Pericardium fibroblast (primary cell): ENCODE data around the gene PTP4A2. TPM values are rescaled to one million over a fixed set of nuclear protein-coding genes. Genes with fewer than 3 reads are reported as not detected.

Experiments
- total RNA-seq: library from RNA; depleted of rRNA; stranded (reverse); fragments of >200 nt; gene quantifications from 2 replicates; pipeline ENCODE4 v1.2.3, GENCODE V29; 2015

The PTP4A2 gene
- total RNA-seq = 162 and 189 TPM in 2 replicates

GRCh38 chr1:31938184-31938975 is at the start of gene PTP4A2:
TSS of gene PTP4A2 (minus strand) at chr1:31938368. CDS start at chr1:31919065, 19,303 bp downstream.

Other genes with a start within 250 kb of the PTP4A2 start
- 110 and 170 TPM in 2 replicates for gene COL16A1, start 234.4 kb downstream of the PTP4A2 start, total RNA-seq
- 6.6 and 6.9 TPM in 2 replicates for gene ADGRB2, start 174.0 kb downstream of the PTP4A2 start, total RNA-seq
- 3.0 and 5.9 TPM in 2 replicates for gene SPOCD1, start 122.3 kb downstream of the PTP4A2 start, total RNA-seq
- 40.5 and 40.9 TPM in 2 replicates for gene KHDRBS1, start 75.5 kb upstream of the PTP4A2 start, total RNA-seq
- gene TMEM39B, start 134.6 kb upstream of the PTP4A2 start, total RNA-seq = 3.6 and 5.5 TPM in 2 replicates
- 32.6 and 33.3 TPM in 2 replicates for gene KPNA6, start 169.7 kb upstream of the PTP4A2 start, total RNA-seq
- gene TXLNA, start 241.3 kb upstream of the PTP4A2 start, total RNA-seq = 58.0 and 63.5 TPM in 2 replicates